ENCODE results near the gene TMEM88. TPM values are rescaled to one million over a fixed set of nuclear protein-coding genes. Genes with fewer than 3 reads are reported as not detected.
A peak's percentile ranks its signal among the peaks of the same experiment; 100 is the strongest.

The TMEM88 gene
- total RNA-seq, 1 donor, result 0.36 TPM

- H3K9me3 ChIP-seq (ENCODE audit: low read depth, low read length), result no peaks in the 10 kb centered on the region
- H3K4me1 ChIP-seq (ENCODE audit: insufficient read depth, low read length), result peaks cover 44% of the 10 kb centered on the region
- DNase-seq (ENCODE audit: insufficient read length, low spot score, missing footprints), result no peak
- H3K27ac ChIP-seq (ENCODE audit: low read depth, low read length), result peak within 1 kb of the TSS; percentile 79
- H3K27me3 ChIP-seq (ENCODE audit: insufficient read depth, low read length), result no peaks in the 10 kb centered on the region
- peak within 1 kb of the TSS; percentile 85 for H2AFZ ChIP-seq (ENCODE audit: low read length)
- peaks cover 35% of the 10 kb centered on the region for H3K36me3 ChIP-seq (ENCODE audit: insufficient read depth, low read length)
- H3K4me2 ChIP-seq (ENCODE audit: insufficient read depth, low read length), result peak within 1 kb of the TSS; percentile 97
- peaks cover 20% of the 10 kb centered on the region for H4K20me1 ChIP-seq (ENCODE audit: insufficient read depth, low read length)
- no peak for TF ChIP-seq CTCF (IDR thresholded peaks at IDR 0.05; ENCODE audit: extremely low read depth, low read depth, low read length)
- peaks cover 36% of the 10 kb centered on the region for H3K79me2 ChIP-seq (ENCODE audit: insufficient read depth, low read length)
- peak within 1 kb of the TSS; percentile 95 for H3K4me3 ChIP-seq (ENCODE audit: insufficient read depth, low read length)
Measured at GRCh38 chr17:7888184-7888920, 33.5 kb downstream of the TMEM88 start, which contains the start of gene CHD3. CHD3 (plus strand) TSS chr17:7888789; CDS start chr17:7889001, 212 bp downstream.

- Histone ChIP-seq H3K27ac (ENCODE audit: low read depth, low read length) (peak overlapping the region; percentile 79), H3K4me3 (ENCODE audit: insufficient read depth, low read length) (peak overlapping the region; percentile 39), H2AFZ (ENCODE audit: low read length) (no peak overlapping the region)
Measured at GRCh38 chr17:7889166-7889955, 34.5 kb downstream of the TMEM88 start.

GRCh38 chr17:7893187-7893880, 38.5 kb downstream of the TMEM88 start:
- Histone ChIP-seq H3K4me1 (ENCODE audit: insufficient read depth, low read length) (peaks cover 20% of the 10 kb centered on the region), H3K27me3 (ENCODE audit: insufficient read depth, low read length) (no peaks in the 10 kb centered on the region), H4K20me1 (ENCODE audit: insufficient read depth, low read length) (peaks cover 16% of the 10 kb centered on the region), H3K79me2 (ENCODE audit: insufficient read depth, low read length) (peaks cover 25% of the 10 kb centered on the region), H3K4me3 (ENCODE audit: insufficient read depth, low read length) (no peak overlapping the region), H3K27ac (ENCODE audit: low read depth, low read length) (no peak overlapping the region), H2AFZ (ENCODE audit: low read length) (no peak overlapping the region), H3K4me2 (ENCODE audit: insufficient read depth, low read length) (no peak overlapping the region), H3K36me3 (ENCODE audit: insufficient read depth, low read length) (peaks cover 77% of the 10 kb centered on the region), H3K9me3 (ENCODE audit: low read depth, low read length) (no peaks in the 10 kb centered on the region)
- TF ChIP-seq CTCF (IDR thresholded peaks at IDR 0.05; ENCODE audit: extremely low read depth, low read depth, low read length), result no peak
- no peak for DNase-seq (ENCODE audit: insufficient read length, low spot score, missing footprints)

More at GRCh38 chr17:7889166-7889955, 34.5 kb downstream of the TMEM88 start:
- peaks cover 20% of the 10 kb centered on the region for H4K20me1 ChIP-seq (ENCODE audit: insufficient read depth, low read length)
- no peaks in the 10 kb centered on the region for H3K27me3 ChIP-seq (ENCODE audit: insufficient read depth, low read length)
- peaks cover 38% of the 10 kb centered on the region for H3K4me1 ChIP-seq (ENCODE audit: insufficient read depth, low read length)
- peak; percentile 98 for DNase-seq (ENCODE audit: insufficient read length, low spot score, missing footprints)
- TF ChIP-seq CTCF (IDR thresholded peaks at IDR 0.05; ENCODE audit: extremely low read depth, low read depth, low read length), result peak; percentile 50
- H3K79me2 ChIP-seq (ENCODE audit: insufficient read depth, low read length), result peaks cover 36% of the 10 kb centered on the region
- peak overlapping the region; percentile 97 for H3K4me2 ChIP-seq (ENCODE audit: insufficient read depth, low read length)
- H3K9me3 ChIP-seq (ENCODE audit: low read depth, low read length), result no peaks in the 10 kb centered on the region
- peaks cover 45% of the 10 kb centered on the region for H3K36me3 ChIP-seq (ENCODE audit: insufficient read depth, low read length)
